Measurements from ENCODE around the gene ZNF507. TPM values are rescaled to one million over a fixed set of nuclear protein-coding genes. Genes with fewer than 3 reads are reported as not detected.

Gene ZNF507
- total RNA-seq, 2 experiments from 2014 or later = 13.3 to 35.0 TPM

- DNase-seq (ENCODE audit: low spot score) = no peak
- ChIA-PET POLR2A (interaction anchor here (0.6 kb wide), 1 partner anchor 60 kb away, joined by 3 read pairs; no protein-coding TSS in a partner anchor), CTCF (ENCODE audit: unreplicated experiment) (no interaction called here)
- intact Hi-C loops (cut with micrococcal nuclease; ENCODE audit: unreplicated experiment) = no loop called here
- Histone ChIP-seq H3K27ac (ENCODE audit: low read depth, low read length, poor library complexity, severe bottlenecking) (no peak overlapping the region), H3K4me3 (ENCODE audit: low read depth, low read length, poor library complexity, severe bottlenecking) (no peak overlapping the region), H3K79me2 (ENCODE audit: insufficient read depth, low read depth, low read length) (peaks cover 54% of the 10 kb centered on the region; the same call in 1 of the 2 replicates), H2AFZ (ENCODE audit: low read length) (no peak overlapping the region), H3K4me2 (ENCODE audit: low read length) (no peak overlapping the region), H3K9me2 (ENCODE audit: insufficient read depth, low read length) (no peaks in the 10 kb centered on the region), H3K9me3 (ENCODE audit: low read length) (no peaks in the 10 kb centered on the region), H4K20me1 (ENCODE audit: insufficient read depth, low read length) (peaks cover 9% of the 10 kb centered on the region), H3K36me3 (ENCODE audit: insufficient read depth, low read length) (peaks cover 94% of the 10 kb centered on the region), H3K4me1 (ENCODE audit: insufficient read depth, low read length, poor library complexity, severe bottlenecking) (no peaks in the 10 kb centered on the region)
- no TSS peak for BruUV-seq (replicated peaks)
- TF ChIP-seq CTCF (conservative IDR thresholded peaks at IDR 0.05; ENCODE audit: low read length) = no peak
- no peak for TF ChIP-seq EZH2phosphoT487 (IDR thresholded peaks at IDR 0.05; ENCODE audit: borderline replicate concordance, low read depth, low read length)
Observed at GRCh38 chr19:32362318-32362691, 16.9 kb downstream of the ZNF507 start.

GRCh38 chr19:32363175-32363574 is 17.8 kb downstream of the ZNF507 start:
- H2AFZ ChIP-seq (ENCODE audit: low read length) = no peak overlapping the region
- no peaks in the 10 kb centered on the region for H3K9me3 ChIP-seq (ENCODE audit: low read length)
- ChIA-PET POLR2A (no interaction called here), CTCF (ENCODE audit: unreplicated experiment) (no interaction called here)
- intact Hi-C loops (cut with micrococcal nuclease; ENCODE audit: unreplicated experiment) = no loop called here
- H4K20me1 ChIP-seq (ENCODE audit: insufficient read depth, low read length) = peaks cover 3% of the 10 kb centered on the region
- no peak for DNase-seq (ENCODE audit: low spot score)
- H3K9me2 ChIP-seq (ENCODE audit: insufficient read depth, low read length) = no peaks in the 10 kb centered on the region
- H3K4me3 ChIP-seq (ENCODE audit: low read depth, low read length, poor library complexity, severe bottlenecking) = no peak overlapping the region
- no peaks in the 10 kb centered on the region for H3K4me1 ChIP-seq (ENCODE audit: insufficient read depth, low read length, poor library complexity, severe bottlenecking)
- peaks cover 94% of the 10 kb centered on the region for H3K36me3 ChIP-seq (ENCODE audit: insufficient read depth, low read length)
- H3K4me2 ChIP-seq (ENCODE audit: low read length) = no peak overlapping the region
- no peak for TF ChIP-seq EZH2phosphoT487 (IDR thresholded peaks at IDR 0.05; ENCODE audit: borderline replicate concordance, low read depth, low read length)
- TF ChIP-seq CTCF (conservative IDR thresholded peaks at IDR 0.05; ENCODE audit: low read length) = no peak
- BruUV-seq (replicated peaks) = no TSS peak
- H3K27ac ChIP-seq (ENCODE audit: low read depth, low read length, poor library complexity, severe bottlenecking) = no peak overlapping the region
- peaks cover 52% of the 10 kb centered on the region; the same call in 1 of the 2 replicates for H3K79me2 ChIP-seq (ENCODE audit: insufficient read depth, low read depth, low read length)

GRCh38 chr19:32363632-32364031 is 18.2 kb downstream of the ZNF507 start:
- H3K4me3 ChIP-seq (ENCODE audit: low read depth, low read length, poor library complexity, severe bottlenecking) = no peak overlapping the region
- peaks cover 52% of the 10 kb centered on the region; the same call in 1 of the 2 replicates for H3K79me2 ChIP-seq (ENCODE audit: insufficient read depth, low read depth, low read length)
- DNase-seq (ENCODE audit: low spot score) = no peak
- ChIA-PET CTCF (ENCODE audit: unreplicated experiment) (no interaction called here), POLR2A (no interaction called here)
- H4K20me1 ChIP-seq (ENCODE audit: insufficient read depth, low read length) = no peaks in the 10 kb centered on the region; the same call in 1 of the 2 replicates
- intact Hi-C loops (cut with micrococcal nuclease; ENCODE audit: unreplicated experiment) = no loop called here
- no TSS peak for BruUV-seq (replicated peaks)
- H3K36me3 ChIP-seq (ENCODE audit: insufficient read depth, low read length) = peaks cover 94% of the 10 kb centered on the region
- H3K4me2 ChIP-seq (ENCODE audit: low read length) = no peak overlapping the region
- H2AFZ ChIP-seq (ENCODE audit: low read length) = no peak overlapping the region
- H3K9me3 ChIP-seq (ENCODE audit: low read length) = no peaks in the 10 kb centered on the region
- H3K4me1 ChIP-seq (ENCODE audit: insufficient read depth, low read length, poor library complexity, severe bottlenecking) = no peaks in the 10 kb centered on the region
- no peaks in the 10 kb centered on the region for H3K9me2 ChIP-seq (ENCODE audit: insufficient read depth, low read length)
- TF ChIP-seq CTCF (conservative IDR thresholded peaks at IDR 0.05; ENCODE audit: low read length) (no peak), EZH2phosphoT487 (IDR thresholded peaks at IDR 0.05; ENCODE audit: borderline replicate concordance, low read depth, low read length) (no peak)
- no peak overlapping the region for H3K27ac ChIP-seq (ENCODE audit: low read depth, low read length, poor library complexity, severe bottlenecking)

Measured in OCI-LY7 (cell line).